ENCODE results near the gene ARHGAP24. TPM values are rescaled to one million over a fixed set of nuclear protein-coding genes. Genes with fewer than 3 reads are reported as not detected.

Gene ARHGAP24
- total and polyA plus RNA-seq, 4 donors: 10.0 to 79.4 (median 21.6) TPM

- TF ChIP-seq, protein P1, sequence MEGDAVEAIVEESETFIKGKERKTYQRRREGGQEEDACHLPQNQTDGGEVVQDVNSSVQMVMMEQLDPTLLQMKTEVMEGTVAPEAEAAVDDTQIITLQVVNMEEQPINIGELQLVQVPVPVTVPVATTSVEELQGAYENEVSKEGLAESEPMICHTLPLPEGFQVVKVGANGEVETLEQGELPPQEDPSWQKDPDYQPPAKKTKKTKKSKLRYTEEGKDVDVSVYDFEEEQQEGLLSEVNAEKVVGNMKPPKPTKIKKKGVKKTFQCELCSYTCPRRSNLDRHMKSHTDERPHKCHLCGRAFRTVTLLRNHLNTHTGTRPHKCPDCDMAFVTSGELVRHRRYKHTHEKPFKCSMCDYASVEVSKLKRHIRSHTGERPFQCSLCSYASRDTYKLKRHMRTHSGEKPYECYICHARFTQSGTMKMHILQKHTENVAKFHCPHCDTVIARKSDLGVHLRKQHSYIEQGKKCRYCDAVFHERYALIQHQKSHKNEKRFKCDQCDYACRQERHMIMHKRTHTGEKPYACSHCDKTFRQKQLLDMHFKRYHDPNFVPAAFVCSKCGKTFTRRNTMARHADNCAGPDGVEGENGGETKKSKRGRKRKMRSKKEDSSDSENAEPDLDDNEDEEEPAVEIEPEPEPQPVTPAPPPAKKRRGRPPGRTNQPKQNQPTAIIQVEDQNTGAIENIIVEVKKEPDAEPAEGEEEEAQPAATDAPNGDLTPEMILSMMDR (IDR thresholded peaks at IDR 0.05; ENCODE audit: control extremely low read depth, extremely low read depth): no peak
- DNase-seq: no peak
- H3K27me3 ChIP-seq (ENCODE audit: control insufficient read depth in 3 of 3, insufficient read depth in 3 of 3, low read length in 2 of 3): no peaks in the 10 kb centered on the region
- H3K9ac ChIP-seq (ENCODE audit: insufficient read depth in 1 of 2, low read length in 2 of 2): no peak overlapping the region
- H3K36me3 ChIP-seq (ENCODE audit: control insufficient read depth in 4 of 4, insufficient read depth in 4 of 4, low read length in 4 of 4): no peaks in the 10 kb centered on the region
- no peak for ATAC-seq (ENCODE audit: insufficient read depth, low FRiP score)
- H3K4me3 ChIP-seq: no peak overlapping the region
- 86 to 90% methylated on average over 1 of the region's 1 CpG for WGBS, 2 donors
- no peak overlapping the region for H3K27ac ChIP-seq (ENCODE audit: low read depth in 1 of 2, low read length in 1 of 2)
- H3K9me3 ChIP-seq (ENCODE audit: control insufficient read depth in 4 of 4, insufficient read depth in 3 of 4, low read length in 3 of 4): no peaks in the 10 kb centered on the region
- H3K4me1 ChIP-seq (ENCODE audit: control insufficient read depth in 5 of 5, insufficient read depth in 5 of 5, low read length in 5 of 5): peaks cover 0 to 2% (median 0%) of the 10 kb centered on the region in 5 donors
These were observed 68.9 kb downstream of the ARHGAP24 start for GRCh38 chr4:85543832-85544231.

GRCh38 chr4:85544751-85545150 lies 69.8 kb downstream of the ARHGAP24 start:
- no peak overlapping the region for H3K9ac ChIP-seq (ENCODE audit: insufficient read depth in 1 of 2, low read length in 2 of 2)
- H3K27ac ChIP-seq (ENCODE audit: low read depth in 1 of 2, low read length in 1 of 2): no peak overlapping the region
- no peaks in the 10 kb centered on the region for H3K36me3 ChIP-seq (ENCODE audit: control insufficient read depth in 4 of 4, insufficient read depth in 4 of 4, low read length in 4 of 4)
- ATAC-seq (ENCODE audit: insufficient read depth, low FRiP score) (no peak), DNase-seq (no peak)
- H3K4me1 ChIP-seq (ENCODE audit: control insufficient read depth in 5 of 5, insufficient read depth in 5 of 5, low read length in 5 of 5): peaks cover 0 to 2% (median 0%) of the 10 kb centered on the region in 5 donors
- H3K27me3 ChIP-seq (ENCODE audit: control insufficient read depth in 3 of 3, insufficient read depth in 3 of 3, low read length in 2 of 3): no peaks in the 10 kb centered on the region
- no peak overlapping the region for H3K4me3 ChIP-seq
- no peaks in the 10 kb centered on the region for H3K9me3 ChIP-seq (ENCODE audit: control insufficient read depth in 4 of 4, insufficient read depth in 3 of 4, low read length in 3 of 4)
- 87 to 97% methylated on average over 5 of the region's 5 CpGs for WGBS, 2 donors
- TF ChIP-seq, protein P1 (IDR thresholded peaks at IDR 0.05; ENCODE audit: control extremely low read depth, extremely low read depth): no peak

GRCh38 chr4:85548116-85548515 lies 73.2 kb downstream of the ARHGAP24 start:
- WGBS, 2 donors: 85 to 94% methylated on average over 2 of the region's 2 CpGs

More at GRCh38 chr4:85548116-85548515, 73.2 kb downstream of the ARHGAP24 start:
- Histone ChIP-seq H3K9ac (ENCODE audit: insufficient read depth in 1 of 2, low read length in 2 of 2) (no peak overlapping the region), H3K27me3 (ENCODE audit: control insufficient read depth in 3 of 3, insufficient read depth in 3 of 3, low read length in 2 of 3) (no peaks in the 10 kb centered on the region), H3K4me1 (ENCODE audit: control insufficient read depth in 5 of 5, insufficient read depth in 5 of 5, low read length in 5 of 5) (no peaks in the 10 kb centered on the region), H3K36me3 (ENCODE audit: control insufficient read depth in 4 of 4, insufficient read depth in 4 of 4, low read length in 4 of 4) (peaks cover 0 to 3% (median 0%) of the 10 kb centered on the region in 4 donors), H3K9me3 (ENCODE audit: control insufficient read depth in 4 of 4, insufficient read depth in 3 of 4, low read length in 3 of 4) (no peaks in the 10 kb centered on the region), H3K4me3 (no peak overlapping the region), H3K27ac (ENCODE audit: low read depth in 1 of 2, low read length in 1 of 2) (no peak overlapping the region)
- no peak for ATAC-seq (ENCODE audit: insufficient read depth, low FRiP score)
- no peak for DNase-seq
- TF ChIP-seq, protein P1 (IDR thresholded peaks at IDR 0.05; ENCODE audit: control extremely low read depth, extremely low read depth): no peak

All from lung (tissue), 12 donors.